Gastrocnemius medialis (tissue), 4 donors: ENCODE measurements around the gene DRGX. TPM values are rescaled to one million over a fixed set of nuclear protein-coding genes. Genes with fewer than 3 reads are reported as not detected.

Source experiments
- ATAC-seq, 2 donors: fragments of 150-250 bp; one replicate each; pipeline ENCODE4 v1.9.1; 2016
- DNase-seq, 2 donors: peaks; one replicate each; pipeline ENCODE4 v3.0.0-alpha.2; 2019
- H3K27ac ChIP-seq, 4 donors: fragments of 200-600 bp; sonication (generic); 1 replicate in 1 of 4; 2 replicates in 3 of 4; pipeline ENCODE4 v1.5.1; 2016 to 2018; ENCODE audit warnings: mild to moderate bottlenecking in 2 of 4, moderate library complexity in 1 of 4
- H3K27me3 ChIP-seq, 3 donors: fragments of 200-600 bp; sonication (generic) in 2 of 3; 1 replicate in 1 of 3; 2 replicates in 2 of 3; pipeline versions ENCODE4 v1.5.1 to v1.6.0; 2016 to 2019; ENCODE audit warnings: mild to moderate bottlenecking in 1 of 3, moderate library complexity in 1 of 3
- H3K36me3 ChIP-seq, 2 donors: fragments of 200-600 bp; sonication (generic) in 1 of 2; one replicate each; pipeline ENCODE4 v1.5.1; 2017 to 2018
- H3K4me1 ChIP-seq, 2 donors: fragments of 200-600 bp; sonication (generic) in 1 of 2; one replicate each; pipeline ENCODE4 v1.5.1; 2016 to 2017; ENCODE audit warnings: mild to moderate bottlenecking in 2 of 2
- H3K4me3 ChIP-seq, 4 donors: fragments of 200-600 bp; sonication (generic) in 3 of 4; 1 replicate in 1 of 4; 2 replicates in 3 of 4; pipeline ENCODE4 v1.5.1; 2016 to 2019; ENCODE audit warnings: mild to moderate bottlenecking in 2 of 4
- H3K9me3 ChIP-seq, 3 donors: fragments of 200-600 bp; sonication (generic) in 2 of 3; 1 replicate in 1 of 3; 2 replicates in 2 of 3; pipeline ENCODE4 v1.5.1; 2016 to 2019
- POLR2A ChIP-seq, 2 donors: fragments of 450-650 bp; IDR thresholded peaks; one replicate each; pipeline ENCODE4 v1.6.1; 2017; ENCODE audit warnings: antibody characterized with exemption in 2 of 2, mild to moderate bottlenecking in 2 of 2, moderate library complexity in 2 of 2
- in situ Hi-C, 4 donors: fragments of 200-750 bp; cut with MboI; loops; one replicate each; pipeline versions ENCODE4 v1.15.0 to v1.8.0; 2017; ENCODE audit warnings: low sequenced_read_pairs in 4 of 4
- intact Hi-C: fragments of 100-400 bp; cut with DNase I; formaldehyde crosslinking; loops from one replicate; pipeline ENCODE4 v1.15.1; 2023; ENCODE audit warnings: low total_unique reads
- total RNA-seq, 4 donors: library from RNA; depleted of rRNA; stranded (reverse); fragments of >200 nt; gene quantifications; one replicate each; pipeline versions ENCODE4 v1.1.0 to v1.2.3, GENCODE V29; 2016
- TF ChIP-seq, protein P1 (sequence below), 5 experiments: fragments of 450-650 bp in 3 of 5; fragments of 200-600 bp in 2 of 5; sonication (generic) in 2 of 5; IDR thresholded peaks in 4 of 5; conservative IDR thresholded peaks in 1 of 5; 1 replicate in 4 of 5; 2 replicates in 1 of 5; pipeline ENCODE4 v1.5.1; 2016 to 2019; ENCODE audit warnings: antibody characterized with exemption in 5 of 5, mild to moderate bottlenecking in 3 of 5, moderate library complexity in 3 of 5

DRGX gene
- total RNA-seq, 4 donors from 2014 or later, result not detected

- H3K9me3 ChIP-seq, result no peaks in the 10 kb centered on the region
- intact Hi-C loops (no loop called here), in situ Hi-C loops (no loop called here)
- H3K27ac ChIP-seq, result peak overlapping the region in 1 of 4 donors; percentile 34
- no peak overlapping the region for H3K4me3 ChIP-seq
- H3K36me3 ChIP-seq, result peaks cover 0 to 14% of the 10 kb centered on the region in 2 donors
- no peak for DNase-seq
- TF ChIP-seq POLR2A (IDR thresholded peaks at IDR 0.05), result no peak
- TF ChIP-seq, protein P1, sequence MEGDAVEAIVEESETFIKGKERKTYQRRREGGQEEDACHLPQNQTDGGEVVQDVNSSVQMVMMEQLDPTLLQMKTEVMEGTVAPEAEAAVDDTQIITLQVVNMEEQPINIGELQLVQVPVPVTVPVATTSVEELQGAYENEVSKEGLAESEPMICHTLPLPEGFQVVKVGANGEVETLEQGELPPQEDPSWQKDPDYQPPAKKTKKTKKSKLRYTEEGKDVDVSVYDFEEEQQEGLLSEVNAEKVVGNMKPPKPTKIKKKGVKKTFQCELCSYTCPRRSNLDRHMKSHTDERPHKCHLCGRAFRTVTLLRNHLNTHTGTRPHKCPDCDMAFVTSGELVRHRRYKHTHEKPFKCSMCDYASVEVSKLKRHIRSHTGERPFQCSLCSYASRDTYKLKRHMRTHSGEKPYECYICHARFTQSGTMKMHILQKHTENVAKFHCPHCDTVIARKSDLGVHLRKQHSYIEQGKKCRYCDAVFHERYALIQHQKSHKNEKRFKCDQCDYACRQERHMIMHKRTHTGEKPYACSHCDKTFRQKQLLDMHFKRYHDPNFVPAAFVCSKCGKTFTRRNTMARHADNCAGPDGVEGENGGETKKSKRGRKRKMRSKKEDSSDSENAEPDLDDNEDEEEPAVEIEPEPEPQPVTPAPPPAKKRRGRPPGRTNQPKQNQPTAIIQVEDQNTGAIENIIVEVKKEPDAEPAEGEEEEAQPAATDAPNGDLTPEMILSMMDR (IDR thresholded peaks at IDR 0.05 in 4 of 5, conservative IDR thresholded peaks at IDR 0.05 in 1 of 5), result no peak
- no peak for ATAC-seq
- no peaks in the 10 kb centered on the region for H3K27me3 ChIP-seq
- H3K4me1 ChIP-seq, result no peaks in the 10 kb centered on the region
Measured at GRCh38 chr10:49330127-49330665, 65.7 kb downstream of the DRGX start.

DNA sequence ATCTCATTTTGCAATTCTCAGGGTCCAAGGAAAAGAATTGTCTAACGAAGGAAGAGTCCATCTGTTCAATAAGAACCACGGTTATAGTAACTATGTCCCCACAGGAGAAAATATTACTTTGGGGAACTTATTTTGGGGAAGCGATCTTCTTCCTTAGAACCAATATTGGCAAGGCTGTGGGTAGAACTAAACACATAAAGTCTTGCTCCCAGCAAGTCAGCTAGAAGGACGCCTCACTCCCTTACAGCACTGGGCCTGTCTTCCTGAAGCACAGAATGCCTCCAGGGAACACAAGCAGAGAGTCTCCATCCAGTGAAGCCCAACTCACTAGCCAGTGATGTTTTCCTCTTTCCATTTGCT is 66.8 kb downstream of the DRGX start:
- Histone ChIP-seq H3K9me3 (no peaks in the 10 kb centered on the region), H3K36me3 (peaks cover 0 to 25% of the 10 kb centered on the region in 2 donors), H3K27ac (no peak overlapping the region), H3K27me3 (no peaks in the 10 kb centered on the region), H3K4me1 (no peaks in the 10 kb centered on the region), H3K4me3 (no peak overlapping the region)
- in situ Hi-C loops (no loop called here), intact Hi-C loops (no loop called here)
- no peak for TF ChIP-seq POLR2A (IDR thresholded peaks at IDR 0.05)
- TF ChIP-seq, protein P1 (IDR thresholded peaks at IDR 0.05 in 4 of 5, conservative IDR thresholded peaks at IDR 0.05 in 1 of 5), result no peak
- DNase-seq (no peak), ATAC-seq (no peak)

- ATAC-seq (no peak), DNase-seq (no peak)
- TF ChIP-seq POLR2A (IDR thresholded peaks at IDR 0.05), result no peak
- TF ChIP-seq, protein P1 (IDR thresholded peaks at IDR 0.05 in 4 of 5, conservative IDR thresholded peaks at IDR 0.05 in 1 of 5), result no peak
- peaks cover 0 to 29% of the 10 kb centered on the region in 2 donors for H3K36me3 ChIP-seq
- no peaks in the 10 kb centered on the region for H3K9me3 ChIP-seq
- H3K4me3 ChIP-seq, result no peak overlapping the region
- no peaks in the 10 kb centered on the region for H3K27me3 ChIP-seq
- in situ Hi-C loops, result no loop called here
- intact Hi-C loops, result no loop called here
- no peaks in the 10 kb centered on the region for H3K4me1 ChIP-seq
- H3K27ac ChIP-seq, result peak overlapping the region in 2 of 4 donors; percentile 39 to 48
Measured at GRCh38 chr10:49328401-49329145, 67.3 kb downstream of the DRGX start.

GRCh38 chr10:49327036-49327813 is 68.7 kb downstream of the DRGX start:
- H3K36me3 ChIP-seq, result peaks cover 0 to 29% of the 10 kb centered on the region in 2 donors
- no peaks in the 10 kb centered on the region for H3K9me3 ChIP-seq
- peaks cover 7 to 9% of the 10 kb centered on the region in 2 donors for H3K4me1 ChIP-seq
- in situ Hi-C loops, result no loop called here
- ATAC-seq, result no peak
- H3K4me3 ChIP-seq, result no peak overlapping the region
- TF ChIP-seq, protein P1 (IDR thresholded peaks at IDR 0.05 in 4 of 5, conservative IDR thresholded peaks at IDR 0.05 in 1 of 5), result no peak
- TF ChIP-seq POLR2A (IDR thresholded peaks at IDR 0.05), result no peak
- intact Hi-C loops, result no loop called here
- H3K27me3 ChIP-seq, result no peaks in the 10 kb centered on the region
- peak overlapping the region in 2 of 4 donors; percentile 39 to 48 for H3K27ac ChIP-seq
- no peak for DNase-seq
